Cardiac atrium fibroblast (primary cell): ENCODE results near the gene TLR8. TPM values are rescaled to one million over a fixed set of nuclear protein-coding genes. Genes with fewer than 3 reads are reported as not detected.

Experiments used
- total RNA-seq: library from RNA; depleted of rRNA; stranded (reverse); fragments of >200 nt; gene quantifications from 2 replicates; pipeline ENCODE4 v1.2.3, GENCODE V29; 2015

TLR8 gene
- not detected in 2 replicates for total RNA-seq

DNA sequence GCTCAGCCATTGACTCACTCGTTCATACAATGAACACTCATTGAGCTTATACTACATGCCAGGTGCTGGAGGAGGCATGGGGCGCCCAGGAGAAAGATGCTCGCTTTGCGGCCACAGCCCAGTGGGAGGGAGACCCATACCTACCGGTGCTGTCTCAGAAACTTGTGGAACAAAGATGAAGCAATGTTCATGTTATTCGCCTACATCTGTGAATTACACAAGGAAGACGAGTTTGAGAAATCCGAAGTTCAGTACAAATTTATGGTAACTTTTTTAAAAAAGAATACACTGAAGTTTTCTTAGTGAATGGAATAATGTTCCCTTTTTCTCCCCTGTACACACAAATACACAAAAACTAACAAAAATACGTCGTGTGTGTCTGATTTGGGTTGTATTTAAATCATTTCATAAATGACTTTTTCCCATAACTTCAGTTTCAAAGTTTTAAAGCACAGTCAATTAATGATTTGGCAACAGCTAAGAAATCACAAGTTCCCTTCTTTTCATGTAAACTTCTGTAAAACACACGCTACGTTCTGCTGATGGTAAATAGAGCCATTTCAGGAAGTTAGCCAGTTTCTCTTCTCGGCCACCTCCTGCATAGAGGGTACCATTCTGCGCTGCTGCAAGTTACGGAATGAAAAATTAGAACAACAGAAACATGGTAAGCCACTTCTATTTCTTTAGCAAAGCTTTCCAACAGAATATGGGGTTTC lies at the start of gene TLR8:
Gene TLR8, plus strand, starts transcription at position 575 of the 716 bp plus-strand sequence. Its CDS starts 87 bp downstream, at position 662.

DNA sequence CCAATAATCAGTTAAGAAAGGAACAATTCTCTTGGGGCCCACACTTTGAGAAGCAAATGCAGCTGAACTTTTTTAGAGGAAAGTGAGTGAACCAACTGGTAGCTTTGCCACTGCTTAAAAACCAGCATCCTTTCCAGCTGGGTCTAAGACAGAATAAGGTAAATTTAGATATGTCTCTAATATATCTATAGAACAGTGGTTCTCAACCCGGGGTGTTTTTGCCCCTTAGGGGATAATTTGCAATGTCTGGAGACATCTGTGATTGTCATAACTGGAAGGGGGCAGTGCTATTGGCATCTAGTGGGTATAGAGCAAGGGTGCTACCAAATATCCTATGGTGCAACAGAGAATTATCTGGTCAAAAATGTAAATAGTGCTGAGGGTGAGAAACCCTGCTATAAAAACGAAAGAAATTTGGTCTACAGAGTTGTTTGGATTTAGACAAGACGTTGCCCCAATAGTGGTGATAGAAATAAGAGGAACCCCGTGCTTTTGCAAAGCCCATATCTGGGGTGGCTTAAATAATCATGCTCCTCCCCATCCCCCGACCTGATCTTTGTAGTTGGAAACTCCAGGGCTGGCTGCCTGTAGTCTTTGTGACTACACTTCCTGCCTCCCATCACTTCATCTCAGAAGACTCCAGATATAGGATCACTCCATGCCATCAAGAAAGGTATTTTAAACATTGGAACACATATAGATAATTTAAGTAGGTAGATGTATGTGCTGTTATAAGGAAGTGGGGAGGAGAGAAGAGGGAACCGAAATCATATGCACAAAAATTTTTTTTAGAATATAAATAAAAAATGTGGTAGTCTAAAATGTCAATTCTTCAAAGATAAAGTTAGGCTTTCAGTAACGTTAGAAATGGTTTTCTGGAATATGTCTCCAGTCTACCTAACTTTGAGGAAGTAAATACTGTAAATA lies 39.7 kb upstream of the TLR8 start, which contains the start of gene TLR7:
Gene TLR7, plus strand, starts transcription at position 622 of the 927 bp plus-strand sequence. CDS start 507 bp downstream, outside the sequence.

Other genes starting within 250 kb of the TLR8 start
- 32.7 and 33.6 TPM in 2 replicates for gene PRPS2, start 115.2 kb upstream of the TLR8 start, total RNA-seq
- not detected in 2 replicates for gene TLR7, start 39.5 kb upstream of the TLR8 start, total RNA-seq
- 3,604 and 6,479 TPM in 2 replicates for gene TMSB4X, start 68.5 kb downstream of the TLR8 start, total RNA-seq
- not detected in 2 replicates for gene FAM9C, start 138.0 kb downstream of the TLR8 start, total RNA-seq